Measurements from ENCODE around the gene GABRG3.
"Not testable (repeated sequence)": the region's sequence is repeated elsewhere in the genome, so short reads cannot be mapped to it uniquely, and the experiment has no call there.

Gene GABRG3

GRCh38 chr15:27358751-27359434, 387.9 kb downstream of the GABRG3 start:
- DNase-seq, result no peak

GRCh38 chr15:27359586-27359985, 388.6 kb downstream of the GABRG3 start:
- DNase-seq, result no peak

- DNase-seq, result no peak
Observed at GRCh38 chr15:27360316-27360715, 389.3 kb downstream of the GABRG3 start.

GRCh38 chr15:27361438-27361837, 390.5 kb downstream of the GABRG3 start:
- DNase-seq, result no peak

GRCh38 chr15:27365456-27365855, 394.5 kb downstream of the GABRG3 start:
- DNase-seq, result no peak

- DNase-seq, result not testable (repeated sequence)
Observed at GRCh38 chr15:27377391-27377790, 406.4 kb downstream of the GABRG3 start.

GRCh38 chr15:27382361-27383025, 411.5 kb downstream of the GABRG3 start:
- no peak for DNase-seq

- no peak for DNase-seq
Observed at GRCh38 chr15:27383726-27384125, 412.7 kb downstream of the GABRG3 start.

- DNase-seq, result no peak
Observed at GRCh38 chr15:27392163-27392562, 421.2 kb downstream of the GABRG3 start.

GRCh38 chr15:27396521-27396920, 425.5 kb downstream of the GABRG3 start:
- no peak for DNase-seq

- DNase-seq, result no peak
Observed at GRCh38 chr15:27396996-27397395, 426.0 kb downstream of the GABRG3 start.

GRCh38 chr15:27398631-27399161, 427.7 kb downstream of the GABRG3 start:
- DNase-seq, result no peak

GRCh38 chr15:27399241-27399640, 428.3 kb downstream of the GABRG3 start:
- DNase-seq, result no peak

- DNase-seq, result no peak
Observed at GRCh38 chr15:27401471-27401870, 430.5 kb downstream of the GABRG3 start.

GRCh38 chr15:27408428-27408827, 437.4 kb downstream of the GABRG3 start:
- no peak for DNase-seq

GRCh38 chr15:27410996-27411605, 440.1 kb downstream of the GABRG3 start:
- DNase-seq, result no peak

- no peak for DNase-seq
Observed at GRCh38 chr15:27412415-27412814, 441.4 kb downstream of the GABRG3 start.

GRCh38 chr15:27414168-27414870, 443.3 kb downstream of the GABRG3 start:
- DNase-seq, result no peak

- no peak for DNase-seq
Observed at GRCh38 chr15:27418726-27419125, 447.7 kb downstream of the GABRG3 start.

GRCh38 chr15:27422997-27423396, 452.0 kb downstream of the GABRG3 start:
- DNase-seq, result no peak

- no peak for DNase-seq
Observed at GRCh38 chr15:27426805-27427204, 455.8 kb downstream of the GABRG3 start.

GRCh38 chr15:27427276-27427675, 456.3 kb downstream of the GABRG3 start:
- no peak for DNase-seq

GRCh38 chr15:27428151-27428550, 457.2 kb downstream of the GABRG3 start:
- no peak for DNase-seq

Measured in MV-4-11 (cell line).